DMS114 treated with DMSO at 0.1 percent for 48 hours (cell line): ENCODE results near the gene ADAM22.

ENCODE experiments used
- DNase-seq: peaks from one replicate; lab custom pipeline; 2025; ENCODE audit not compliant: unreplicated experiment; lab: John Stamatoyannopoulos, UW

The ADAM22 gene

GRCh38 chr7:87948371-87948770, 14.3 kb downstream of the ADAM22 start:
- no peak for DNase-seq

GRCh38 chr7:87959336-87959735, 25.3 kb downstream of the ADAM22 start:
- DNase-seq: no peak

GRCh38 chr7:87960239-87960638, 26.2 kb downstream of the ADAM22 start:
- no peak for DNase-seq

- DNase-seq: no peak
Observed at GRCh38 chr7:87961754-87962153, 27.7 kb downstream of the ADAM22 start.

GRCh38 chr7:87966271-87966670, 32.2 kb downstream of the ADAM22 start:
- DNase-seq: no peak

GRCh38 chr7:87968021-87968420, 34.0 kb downstream of the ADAM22 start:
- DNase-seq: no peak

- DNase-seq: no peak
Observed at GRCh38 chr7:87982116-87982515, 48.1 kb downstream of the ADAM22 start.

GRCh38 chr7:87984088-87984487, 50.0 kb downstream of the ADAM22 start:
- no peak for DNase-seq

GRCh38 chr7:87993269-87993668, 59.2 kb downstream of the ADAM22 start:
- DNase-seq: no peak

- DNase-seq: no peak
Observed at GRCh38 chr7:87999261-87999660, 65.2 kb downstream of the ADAM22 start.

GRCh38 chr7:88001744-88002530, 67.9 kb downstream of the ADAM22 start:
- DNase-seq: no peak

GRCh38 chr7:88002617-88003016, 68.6 kb downstream of the ADAM22 start:
- DNase-seq: no peak

- DNase-seq: no peak
Observed at GRCh38 chr7:88003581-88003980, 69.5 kb downstream of the ADAM22 start.

GRCh38 chr7:88005191-88005590, 71.1 kb downstream of the ADAM22 start:
- no peak for DNase-seq

GRCh38 chr7:88009651-88010050, 75.6 kb downstream of the ADAM22 start:
- DNase-seq: no peak

GRCh38 chr7:88012086-88012485, 78.0 kb downstream of the ADAM22 start:
- DNase-seq: no peak

- no peak for DNase-seq
Observed at GRCh38 chr7:88013981-88014380, 79.9 kb downstream of the ADAM22 start.

- DNase-seq: no peak
Observed at GRCh38 chr7:88014581-88014980, 80.5 kb downstream of the ADAM22 start.

GRCh38 chr7:88015309-88015708, 81.3 kb downstream of the ADAM22 start:
- no peak for DNase-seq

- no peak for DNase-seq
Observed at GRCh38 chr7:88018501-88018900, 84.5 kb downstream of the ADAM22 start.

- no peak for DNase-seq
Observed at GRCh38 chr7:88020953-88021665, 87.1 kb downstream of the ADAM22 start.

- DNase-seq: no peak
Observed at GRCh38 chr7:88027724-88028123, 93.7 kb downstream of the ADAM22 start.
